Activated T-cell treated with anti-CD3 and anti-CD28 coated beads for 24 hours (primary cell): ENCODE data around the gene MRPL45.
A peak's percentile ranks its signal among the peaks of the same experiment; 100 is the strongest.
"Not testable (repeated sequence)": the region's sequence is repeated elsewhere in the genome, so short reads cannot be mapped to it uniquely, and the experiment has no call there.

ENCODE experiments used
- DNase-seq: peaks from one replicate; pipeline ENCODE4 v3.0.0-alpha.2; 2020; ENCODE audit warnings: low read depth

The MRPL45 gene

DNA sequence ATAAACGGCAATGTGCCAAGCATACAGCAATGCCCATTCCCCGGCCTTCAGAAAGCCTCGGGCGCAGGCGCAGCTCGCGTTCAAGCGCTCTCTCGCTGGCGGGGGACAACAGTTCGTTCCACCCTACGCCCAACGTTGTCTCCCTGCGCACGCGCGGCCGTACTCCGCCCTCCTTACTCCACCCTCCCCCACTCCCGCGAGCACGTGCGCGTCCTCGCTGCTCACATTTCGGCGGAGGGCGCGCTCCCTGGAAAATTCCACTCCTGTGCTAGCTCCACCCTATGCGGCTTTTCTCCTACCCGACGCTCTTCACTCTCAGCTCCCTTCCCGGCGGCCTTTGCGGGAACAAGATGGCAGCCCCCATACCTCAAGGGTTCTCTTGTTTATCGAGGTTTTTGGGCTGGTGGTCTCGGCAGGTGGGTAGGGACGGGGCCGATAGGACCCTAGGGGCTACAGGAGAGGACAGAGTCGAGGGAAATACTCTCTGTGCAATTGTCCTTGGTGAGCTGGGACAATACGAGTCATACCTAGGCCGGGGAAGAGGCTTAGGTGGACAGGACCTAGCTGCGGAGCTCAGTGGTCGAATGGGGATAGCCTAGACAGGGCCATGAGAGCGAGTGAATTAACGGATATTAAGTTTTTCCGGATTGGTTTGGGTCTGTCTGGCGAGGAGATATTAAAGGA lies at the start of gene MRPL45:
Gene MRPL45 (plus strand): TSS at position 335 of the 684 bp plus-strand sequence. CDS start 16 bp downstream, at position 351.
- peak; percentile 96 for DNase-seq

- DNase-seq: not testable (repeated sequence)
Observed at GRCh38 chr17:38253191-38253590, 43.8 kb upstream of the MRPL45 start.

- DNase-seq: not testable (repeated sequence)
Observed at GRCh38 chr17:38254357-38254756, 42.6 kb upstream of the MRPL45 start.

DNA sequence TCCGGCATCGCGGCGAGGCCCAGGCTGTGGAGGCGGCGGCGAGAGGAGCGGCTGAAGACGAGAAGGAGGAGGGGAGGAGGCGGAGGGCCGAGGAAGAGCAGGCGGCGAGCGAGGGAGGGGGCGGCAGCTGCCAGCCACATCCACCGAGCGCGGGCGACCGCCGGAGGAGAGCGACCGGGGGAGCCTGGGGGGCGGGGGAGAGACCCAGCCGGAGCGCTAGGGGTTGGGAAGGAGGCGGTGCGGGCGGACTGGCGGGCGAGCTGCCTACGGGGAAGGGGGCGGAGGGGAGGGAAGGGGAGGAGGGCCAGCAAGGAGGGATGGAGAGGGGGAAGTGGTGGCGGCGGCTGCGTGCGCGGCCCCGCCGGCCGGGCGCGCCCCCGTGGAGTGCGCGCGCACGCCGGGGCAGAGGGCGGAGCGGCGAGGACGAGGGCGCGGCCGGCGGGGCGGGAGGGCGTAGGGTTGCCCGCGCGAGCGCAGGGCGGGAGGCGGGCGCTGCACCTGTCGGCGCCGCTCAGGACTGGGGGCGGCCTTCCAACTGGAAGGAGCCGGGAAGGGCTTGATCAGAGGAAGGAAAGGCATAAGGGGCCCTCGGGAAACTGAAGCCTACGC lies 39.9 kb upstream of the MRPL45 start:
- DNase-seq: peak; percentile 79

- DNase-seq: not testable (repeated sequence)
Observed at GRCh38 chr17:38265974-38266506, 30.9 kb upstream of the MRPL45 start.

GRCh38 chr17:38266571-38266970 lies 30.4 kb upstream of the MRPL45 start:
- DNase-seq: not testable (repeated sequence)

- not testable (repeated sequence) for DNase-seq
Observed at GRCh38 chr17:38268138-38268537, 28.8 kb upstream of the MRPL45 start.

- DNase-seq: not testable (repeated sequence)
Observed at GRCh38 chr17:38269045-38269444, 27.9 kb upstream of the MRPL45 start.

DNA sequence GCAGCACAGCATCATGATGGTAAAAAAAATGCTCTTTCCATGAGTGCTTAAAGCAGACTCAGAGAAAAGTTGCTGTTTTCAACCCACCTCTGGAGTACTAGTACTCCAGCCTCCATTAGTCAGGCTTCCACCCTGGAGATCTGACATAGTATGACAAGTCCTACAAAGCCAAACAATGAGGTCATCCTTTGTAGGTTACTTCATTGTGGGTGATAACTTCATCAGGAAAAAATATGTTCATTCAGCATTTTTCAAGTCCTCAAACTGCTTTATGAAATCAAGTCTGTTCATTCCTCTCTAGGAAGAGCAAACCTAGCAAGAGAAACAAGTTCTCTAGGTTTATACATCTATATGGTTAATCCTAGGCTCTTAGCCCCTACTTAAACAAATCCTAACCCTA lies 27.4 kb upstream of the MRPL45 start:
- DNase-seq: not testable (repeated sequence)

- DNase-seq: not testable (repeated sequence)
Observed at GRCh38 chr17:38285994-38286393, 11.0 kb upstream of the MRPL45 start.

- DNase-seq: not testable (repeated sequence)
Observed at GRCh38 chr17:38286501-38287091, 10.4 kb upstream of the MRPL45 start.

- not testable (repeated sequence) for DNase-seq
Observed at GRCh38 chr17:38288217-38288827, 8.6 kb upstream of the MRPL45 start.

GRCh38 chr17:38289760-38290159 lies 7.2 kb upstream of the MRPL45 start:
- DNase-seq: not testable (repeated sequence)

DNA sequence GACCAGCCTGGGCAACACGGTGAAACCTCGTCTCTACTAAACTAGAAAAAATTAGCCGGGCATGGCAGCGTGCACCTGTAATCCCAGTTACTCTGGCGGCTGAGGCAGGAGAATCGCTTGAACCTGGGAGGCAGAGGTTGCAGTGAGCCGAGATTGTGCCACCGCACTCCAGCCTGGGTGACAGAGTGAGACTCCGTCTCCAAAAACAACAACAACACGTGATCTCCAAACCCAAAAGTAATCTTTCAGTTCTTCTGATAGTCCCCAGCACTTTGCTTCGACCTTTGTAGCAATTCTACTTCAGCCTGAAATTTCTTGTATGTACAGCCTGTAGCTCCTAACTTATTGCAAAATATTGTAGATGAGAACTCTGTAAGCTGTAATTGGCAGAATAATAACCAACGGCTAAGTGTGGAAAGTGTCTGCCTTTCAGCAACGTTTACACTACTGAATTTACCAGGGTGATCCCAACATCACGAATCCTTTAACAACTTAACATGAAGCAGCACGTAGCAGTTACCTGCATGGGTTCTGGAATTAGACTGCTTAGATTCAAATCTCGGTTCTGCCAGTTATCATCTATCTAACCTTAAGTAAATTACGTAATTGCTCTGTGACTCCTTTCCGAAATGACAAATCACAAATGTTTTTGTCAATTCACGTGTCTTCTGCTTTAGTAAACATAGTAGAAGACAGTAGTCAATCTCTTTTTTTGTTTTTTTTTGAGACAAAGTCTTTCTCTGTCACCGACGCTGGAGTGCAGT lies 1.2 kb upstream of the MRPL45 start:
- DNase-seq: not testable (repeated sequence)

DNA sequence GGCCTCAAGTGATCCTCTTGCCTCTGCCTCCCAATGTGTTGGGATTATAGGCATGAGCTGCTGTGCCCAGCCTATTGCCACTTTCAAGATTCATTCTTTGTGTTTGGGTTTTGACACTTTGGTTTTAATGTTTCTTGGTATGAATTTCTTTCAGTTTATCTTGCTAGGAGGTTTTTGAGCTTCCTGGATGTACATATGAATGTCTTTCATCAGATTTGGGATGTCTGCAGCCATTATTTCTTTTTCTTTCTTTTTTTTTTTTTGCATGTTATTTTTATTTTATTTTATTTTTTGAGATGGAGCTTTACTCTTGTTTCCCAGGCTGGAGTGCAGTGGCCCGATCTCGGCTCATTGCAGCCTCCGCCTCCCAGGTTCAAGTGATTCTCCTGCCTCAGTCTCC lies 18.5 kb downstream of the MRPL45 start:
- no peak for DNase-seq

DNA sequence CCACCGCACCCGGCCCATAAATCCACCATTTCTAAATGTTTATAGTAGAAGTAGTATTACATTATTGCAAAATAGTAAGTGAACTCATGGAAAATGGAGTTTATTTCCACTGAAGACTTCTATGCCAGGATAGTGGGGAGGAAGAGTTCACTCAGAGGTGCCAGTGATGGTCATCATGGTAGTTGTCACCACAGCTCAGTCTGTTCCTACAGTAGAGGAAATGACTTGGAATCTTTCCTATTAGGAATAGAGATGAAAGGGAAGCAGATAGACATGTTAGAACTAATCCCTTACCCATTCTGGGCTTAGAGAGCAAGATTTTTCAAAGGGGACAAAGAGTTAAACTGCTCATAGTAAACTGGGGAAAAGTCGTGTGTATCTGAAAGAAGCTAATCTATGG lies 20.1 kb downstream of the MRPL45 start:
- DNase-seq: no peak

- no peak for DNase-seq
Observed at GRCh38 chr17:38320482-38320881, 23.5 kb downstream of the MRPL45 start.

GRCh38 chr17:38322156-38322779 lies 25.3 kb downstream of the MRPL45 start:
- peak; percentile 59 for DNase-seq

- DNase-seq: no peak
Observed at GRCh38 chr17:38322897-38323296, 25.9 kb downstream of the MRPL45 start.

DNA sequence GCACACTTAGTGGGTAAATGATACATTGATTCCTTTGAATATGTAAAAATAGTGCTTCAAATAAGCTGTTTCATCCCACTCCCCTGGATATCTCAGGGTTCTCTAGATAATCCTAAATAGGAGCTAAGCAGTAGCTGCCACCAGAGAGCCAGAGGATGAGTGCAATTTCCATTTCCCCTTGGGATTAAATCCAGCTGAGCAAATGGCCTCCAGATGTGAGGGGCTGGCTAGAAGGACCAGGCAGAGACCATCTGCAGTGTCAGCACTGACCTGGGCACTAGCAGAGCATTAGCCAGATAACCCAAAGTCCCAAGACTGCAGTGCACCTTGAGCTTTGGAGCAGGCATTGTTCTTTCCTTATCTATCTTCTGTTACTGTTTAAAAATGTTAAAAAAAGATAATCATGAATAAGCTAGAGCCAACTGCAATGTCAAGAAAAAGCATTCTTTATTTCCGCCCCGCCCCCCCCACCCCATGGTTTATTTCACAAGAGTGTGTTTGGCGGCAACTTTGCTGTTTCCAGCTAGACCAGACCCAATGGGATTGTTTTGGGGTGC lies 27.3 kb downstream of the MRPL45 start:
- no peak for DNase-seq

DNA sequence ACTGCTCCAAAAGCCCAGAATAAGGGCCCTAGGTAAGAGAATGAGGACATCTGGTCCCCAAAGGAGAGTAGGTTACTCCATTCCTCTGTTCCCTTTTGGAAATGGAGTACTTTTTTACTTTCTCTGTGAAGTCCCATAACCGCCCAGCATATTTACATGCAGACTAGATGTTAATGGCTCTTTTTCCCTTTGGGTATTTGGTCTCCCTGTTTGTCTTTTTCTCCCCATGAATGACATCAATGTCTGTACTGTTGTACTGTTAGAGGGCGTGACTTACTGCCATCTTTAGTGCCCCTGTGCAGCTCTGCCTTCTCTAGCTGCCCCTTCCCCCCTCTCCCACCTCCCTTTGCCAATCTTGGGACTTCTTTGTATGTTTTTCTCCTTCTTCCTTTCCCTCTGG lies 27.8 kb downstream of the MRPL45 start:
- DNase-seq: no peak
